Measurements from ENCODE around the gene SHF.
"Not testable (repeated sequence)": the region's sequence is repeated elsewhere in the genome, so short reads cannot be mapped to it uniquely, and the experiment has no call there.

Gene SHF, protein sequence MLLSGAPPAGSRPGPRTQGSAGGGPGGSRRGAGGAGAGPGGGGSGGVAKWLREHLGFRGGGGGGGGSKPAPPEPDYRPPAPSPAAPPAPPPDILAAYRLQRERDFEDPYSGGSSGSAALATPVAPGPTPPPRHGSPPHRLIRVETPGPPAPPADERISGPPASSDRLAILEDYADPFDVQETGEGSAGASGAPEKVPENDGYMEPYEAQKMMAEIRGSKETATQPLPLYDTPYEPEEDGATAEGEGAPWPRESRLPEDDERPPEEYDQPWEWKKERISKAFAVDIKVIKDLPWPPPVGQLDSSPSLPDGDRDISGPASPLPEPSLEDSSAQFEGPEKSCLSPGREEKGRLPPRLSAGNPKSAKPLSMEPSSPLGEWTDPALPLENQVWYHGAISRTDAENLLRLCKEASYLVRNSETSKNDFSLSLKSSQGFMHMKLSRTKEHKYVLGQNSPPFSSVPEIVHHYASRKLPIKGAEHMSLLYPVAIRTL

DNA sequence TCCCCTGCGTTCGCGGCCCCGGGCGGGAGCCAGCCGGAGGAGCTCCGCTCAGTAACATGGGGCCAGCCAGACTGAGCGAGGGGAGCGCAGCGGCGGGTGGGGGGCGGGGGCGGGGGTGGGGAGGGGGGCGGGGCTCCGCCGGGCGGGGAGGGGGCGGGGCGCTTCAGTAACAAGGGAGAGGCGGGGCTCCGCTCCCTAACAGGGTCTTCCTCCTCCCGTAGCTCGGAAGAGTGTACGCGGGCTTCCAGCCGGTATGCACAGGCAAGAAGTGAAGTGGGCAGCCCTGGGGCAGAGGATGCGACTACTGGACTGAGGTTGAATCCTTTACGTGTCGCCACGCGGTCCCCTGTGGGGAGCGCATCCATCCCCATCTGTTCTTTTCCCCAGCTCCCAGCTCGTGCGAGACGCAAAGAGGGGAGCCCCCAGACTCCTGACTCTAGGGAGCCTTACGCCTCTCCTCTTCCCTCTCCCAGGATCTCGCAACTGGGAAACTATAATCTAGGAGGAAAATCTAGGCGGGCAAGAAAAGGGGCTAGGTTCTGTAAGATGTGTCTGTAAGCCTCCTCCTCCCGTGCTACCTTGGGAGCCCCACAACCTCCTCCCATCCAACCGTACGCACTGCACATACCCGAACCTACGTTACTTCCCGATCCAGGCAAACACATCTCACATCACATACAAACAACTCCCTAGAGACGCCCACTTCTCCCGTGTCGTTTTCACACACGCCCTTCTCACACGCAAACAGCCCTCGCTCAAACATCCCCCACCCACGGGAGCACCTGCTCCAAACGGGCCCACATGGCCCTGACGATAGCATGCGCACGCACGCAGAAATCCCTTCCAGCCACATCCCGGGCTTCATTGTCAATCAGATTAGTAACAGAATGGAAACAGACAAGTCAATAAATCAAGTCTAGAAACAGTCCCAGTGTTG is at the start of gene SHF:
TSS of gene SHF (minus strand) at position 73 of the 937 bp plus-strand sequence. CDS start at position 58, 15 bp downstream.
- no peak for FAIRE-seq

DNA sequence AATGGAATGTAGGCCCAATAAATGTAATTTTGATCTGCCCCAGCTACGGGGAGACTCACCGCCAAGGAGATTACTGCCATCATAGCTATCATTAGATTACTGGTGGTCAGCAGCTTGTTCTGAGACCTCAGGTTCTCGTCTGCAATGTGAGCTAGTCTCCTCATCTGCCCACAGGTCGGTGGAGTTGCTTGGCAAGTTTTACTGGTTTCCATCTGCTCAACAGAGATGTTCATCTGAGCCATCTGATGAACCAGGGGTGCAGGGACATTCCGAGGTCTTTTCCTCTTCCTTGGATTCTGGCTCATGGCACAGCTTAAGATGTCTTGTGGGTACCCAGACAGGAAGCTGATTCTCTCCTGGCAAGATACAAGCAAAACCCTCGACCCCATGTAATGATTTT is 49.0 kb upstream of the SHF start:
- FAIRE-seq, result not testable (repeated sequence)

DNA sequence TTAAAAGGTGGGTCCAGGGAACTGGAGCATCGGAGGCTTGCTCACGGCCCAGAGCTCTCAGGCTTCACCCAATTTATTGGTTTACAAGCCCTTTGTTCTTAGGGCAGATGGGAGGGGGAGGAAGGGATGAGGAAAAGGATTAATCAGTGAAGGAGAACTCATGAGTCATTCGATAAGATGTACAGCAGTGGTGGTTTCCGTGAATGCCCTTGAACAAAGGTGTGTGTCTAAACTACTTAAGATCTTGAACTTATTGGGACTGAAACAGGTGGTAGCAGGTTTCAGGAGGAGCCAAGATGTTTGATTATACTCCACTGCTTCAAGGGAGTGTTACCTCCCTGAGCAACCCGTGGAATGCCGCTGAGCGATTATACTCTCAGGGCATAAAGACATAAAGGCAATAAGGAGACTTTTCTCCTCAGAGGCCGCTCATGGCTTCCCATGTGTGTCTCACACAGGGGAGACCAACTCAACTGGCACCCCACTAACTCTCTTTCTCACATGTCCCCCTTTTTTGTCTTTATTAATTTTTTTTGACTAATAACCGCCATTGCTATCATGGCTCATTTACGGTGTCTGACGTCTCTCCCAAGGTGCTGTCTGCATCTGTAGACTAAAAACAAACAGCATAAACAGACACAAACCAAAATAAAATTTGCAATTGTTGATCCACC is 46.9 kb upstream of the SHF start:
- no peak for FAIRE-seq

DNA sequence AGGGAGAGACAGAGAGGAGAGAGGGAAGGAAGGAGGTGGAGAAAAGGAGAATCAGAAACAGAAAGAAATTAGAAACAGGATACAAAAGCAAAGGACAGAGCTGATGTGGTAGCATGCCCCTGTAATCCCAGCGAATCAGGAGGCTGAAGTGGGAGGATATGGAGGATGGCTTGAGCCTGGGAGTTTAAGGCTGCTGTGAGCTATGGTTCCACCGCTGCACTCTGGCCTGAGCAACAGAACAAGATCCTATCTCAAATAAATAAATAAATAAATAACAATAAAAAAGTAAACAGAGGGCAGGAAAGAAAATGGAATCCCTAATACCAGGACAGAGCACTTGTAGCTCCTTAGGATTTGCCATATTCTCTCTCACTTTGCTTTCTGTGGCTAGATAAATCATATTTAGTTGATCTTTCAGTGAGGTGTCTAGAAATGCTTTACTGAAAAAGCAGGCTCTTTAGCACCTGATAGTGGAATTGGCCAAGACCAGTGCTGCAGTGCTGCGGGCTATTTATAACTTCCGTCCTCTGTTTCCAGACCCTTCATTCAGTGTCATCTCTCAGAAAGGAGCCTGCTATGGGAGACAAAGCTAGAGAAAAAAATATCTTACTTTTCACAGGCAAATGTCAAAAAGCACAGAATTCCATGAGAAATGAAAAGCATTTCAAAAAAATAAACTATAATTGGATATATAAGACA is 44.2 kb upstream of the SHF start:
- FAIRE-seq, result no peak

DNA sequence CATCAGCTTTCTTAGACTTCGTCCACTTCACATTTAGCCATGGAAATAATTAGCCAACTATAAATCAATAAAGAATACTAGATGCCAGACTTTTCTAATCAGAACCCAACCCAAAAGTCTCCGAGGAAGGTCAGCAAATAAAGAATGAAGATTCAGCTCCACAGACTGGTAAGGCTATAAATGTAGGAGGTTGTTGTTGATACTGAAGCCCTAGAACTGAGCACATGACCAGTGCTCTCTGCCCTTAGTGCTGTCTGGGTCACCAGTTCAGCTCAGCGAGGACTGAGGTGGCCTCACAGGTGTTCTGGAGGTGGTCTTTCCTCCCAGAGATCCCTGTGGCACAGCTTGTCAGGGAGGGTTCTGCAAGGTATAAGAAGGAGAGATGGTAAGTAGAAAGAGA is 43.4 kb upstream of the SHF start:
- FAIRE-seq, result no peak

DNA sequence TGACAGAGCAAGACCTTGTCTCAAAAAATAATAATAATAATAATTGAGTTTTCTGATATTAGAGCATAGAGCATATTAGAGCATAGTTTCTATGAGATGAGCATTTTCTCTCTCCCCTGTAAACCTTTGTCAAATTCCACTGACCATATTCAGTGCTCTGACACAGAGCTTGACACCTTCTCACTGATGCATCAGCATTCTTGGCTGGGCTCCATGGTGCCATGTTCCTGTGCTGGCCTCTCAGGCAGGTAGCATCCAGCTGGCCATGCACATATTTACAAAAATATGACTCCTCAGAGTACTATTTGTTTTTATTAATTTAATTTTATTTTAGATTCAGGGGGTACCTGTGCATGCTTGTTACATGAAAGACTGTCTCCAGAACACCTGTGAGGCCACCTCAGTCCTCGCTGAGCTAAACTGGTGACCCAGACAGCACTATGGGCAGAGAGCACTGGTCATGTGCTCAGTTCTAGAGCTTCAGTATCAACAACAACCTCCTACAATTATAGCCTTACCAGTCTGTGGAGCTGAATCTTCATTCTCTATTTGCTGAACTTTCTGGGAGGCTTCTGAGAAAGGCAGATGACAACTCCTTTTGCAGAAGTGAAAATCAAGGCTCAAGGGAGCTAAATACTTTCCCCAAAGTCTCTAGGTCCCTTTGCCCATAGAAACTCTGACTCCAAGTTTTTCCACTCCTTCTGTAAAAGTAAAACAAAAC is 42.6 kb upstream of the SHF start:
- FAIRE-seq, result no peak

DNA sequence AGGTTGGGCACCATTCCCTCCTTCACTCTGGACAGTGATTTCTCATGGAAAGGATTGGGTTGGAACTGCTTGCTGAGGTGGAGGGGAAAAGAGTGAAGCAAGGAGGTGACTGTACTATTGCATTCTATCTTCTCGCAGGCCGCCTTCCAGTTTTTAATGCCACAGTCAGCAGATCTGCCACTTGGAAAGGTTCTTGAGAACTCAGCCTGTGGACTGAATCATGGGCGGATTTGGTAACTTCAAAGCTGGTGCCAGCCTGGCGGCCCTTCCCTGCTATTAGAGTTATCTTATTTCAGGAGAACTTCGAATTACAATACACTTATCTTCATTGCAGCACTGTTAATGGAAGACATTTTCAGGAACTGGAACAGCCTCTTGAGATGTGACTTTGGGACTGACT is 41.2 kb upstream of the SHF start:
- no peak for FAIRE-seq

DNA sequence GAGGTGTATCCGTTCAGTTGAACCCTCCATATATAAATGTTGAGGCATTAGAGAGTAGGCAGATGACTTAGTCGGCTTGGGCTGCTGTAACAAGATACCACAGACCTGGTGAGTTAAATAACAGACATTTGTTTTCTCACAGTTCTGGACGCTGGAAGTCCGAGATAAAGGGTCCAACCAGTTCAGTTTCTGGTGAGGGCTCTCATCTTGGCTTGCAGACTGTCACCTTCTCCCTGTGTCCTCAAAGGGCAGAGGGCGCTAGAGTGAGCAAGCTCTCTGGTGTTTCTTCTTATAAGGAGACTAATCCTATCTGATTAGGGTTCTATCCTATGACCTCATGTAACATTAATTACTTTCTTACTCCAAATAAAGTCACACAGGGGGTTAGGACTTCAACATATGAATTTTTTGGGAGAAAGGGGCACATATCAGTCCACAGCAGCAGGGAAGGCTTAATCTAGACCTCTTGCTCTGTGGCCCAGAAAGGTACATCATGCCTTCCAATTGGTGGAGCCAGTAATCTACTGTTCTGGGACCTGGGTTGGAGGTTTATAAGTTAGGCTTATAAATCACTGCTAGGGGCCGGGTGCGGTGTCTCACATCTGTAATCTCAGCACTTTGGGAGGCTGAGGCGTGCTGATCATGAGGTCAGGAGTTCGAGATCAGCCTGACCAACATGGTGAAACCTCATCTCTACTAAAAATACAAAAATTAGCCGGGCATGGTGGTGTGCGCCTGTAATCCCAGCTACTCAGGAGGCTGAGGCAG is 37.9 kb upstream of the SHF start:
- FAIRE-seq, result no peak

DNA sequence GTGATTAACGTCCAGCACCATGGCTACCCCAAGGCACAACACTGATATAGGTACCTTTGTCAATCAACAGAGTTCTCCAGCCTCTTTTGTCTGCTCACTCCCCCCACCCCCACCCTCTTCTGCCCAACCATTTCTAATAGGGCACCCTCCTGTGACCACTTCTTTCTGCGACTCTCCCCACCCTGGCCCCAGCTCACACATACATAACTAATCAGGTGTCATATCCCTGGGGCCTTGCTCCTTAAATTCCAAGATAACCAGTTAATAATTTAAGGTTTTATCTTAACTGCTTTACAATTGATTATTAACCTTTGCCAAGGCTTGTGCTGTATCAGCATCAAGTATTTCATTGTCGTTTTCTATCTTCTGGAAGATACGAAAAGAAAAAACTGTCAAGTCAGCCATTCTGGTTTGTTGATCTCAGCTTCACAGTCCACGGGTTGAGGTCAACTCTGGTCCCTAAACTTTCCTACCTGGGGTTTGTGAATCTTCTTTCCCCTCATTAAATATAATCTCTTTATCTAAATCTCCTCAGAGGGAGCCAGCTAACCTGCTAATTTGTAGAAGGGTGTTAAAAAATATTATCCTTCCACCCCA is 37.0 kb upstream of the SHF start:
- no peak for FAIRE-seq

DNA sequence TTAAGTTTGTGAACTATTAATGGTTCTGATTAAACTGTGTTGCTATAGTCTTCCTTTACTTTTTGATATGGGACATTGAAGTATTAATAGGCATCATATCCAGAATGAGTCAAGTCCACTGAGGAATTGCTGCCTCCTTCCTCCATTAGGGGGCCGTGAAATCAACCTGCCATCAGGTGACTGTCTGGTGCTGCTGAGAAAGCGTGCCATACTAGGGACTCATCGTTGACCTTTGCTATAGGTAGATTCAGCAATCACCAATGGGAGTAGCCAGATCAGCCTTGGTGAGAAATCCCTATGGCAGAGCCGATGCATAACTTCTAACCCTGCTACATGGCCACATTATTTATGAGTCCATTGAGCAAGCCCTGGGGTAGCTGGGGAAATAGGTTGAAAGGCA is 34.2 kb upstream of the SHF start:
- FAIRE-seq, result no peak

DNA sequence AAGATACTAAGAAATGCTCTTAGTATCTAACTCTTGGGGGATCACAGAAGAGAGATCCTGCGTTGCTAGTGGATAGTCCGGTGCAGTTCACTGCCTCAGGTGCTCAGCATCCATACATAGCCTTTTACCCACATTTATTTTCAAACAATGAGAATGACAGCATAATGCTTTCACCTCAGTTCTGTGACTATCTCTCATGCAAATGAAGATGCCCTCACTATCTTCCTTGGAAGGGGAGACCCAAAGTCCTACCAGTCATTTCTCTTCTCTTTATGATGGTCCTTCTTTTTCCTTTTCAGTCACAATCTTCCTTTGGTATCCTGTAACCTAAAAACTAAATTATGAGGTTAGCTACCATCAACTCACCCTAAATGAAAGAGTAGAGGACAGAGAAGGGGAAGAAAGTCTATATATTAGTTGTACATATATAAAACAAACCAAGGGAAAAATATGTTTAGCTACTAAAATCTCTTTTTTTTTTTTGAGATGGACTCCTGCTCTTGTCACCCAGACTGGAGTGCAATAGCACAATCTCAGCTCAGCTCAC is 33.4 kb upstream of the SHF start:
- FAIRE-seq, result no peak

DNA sequence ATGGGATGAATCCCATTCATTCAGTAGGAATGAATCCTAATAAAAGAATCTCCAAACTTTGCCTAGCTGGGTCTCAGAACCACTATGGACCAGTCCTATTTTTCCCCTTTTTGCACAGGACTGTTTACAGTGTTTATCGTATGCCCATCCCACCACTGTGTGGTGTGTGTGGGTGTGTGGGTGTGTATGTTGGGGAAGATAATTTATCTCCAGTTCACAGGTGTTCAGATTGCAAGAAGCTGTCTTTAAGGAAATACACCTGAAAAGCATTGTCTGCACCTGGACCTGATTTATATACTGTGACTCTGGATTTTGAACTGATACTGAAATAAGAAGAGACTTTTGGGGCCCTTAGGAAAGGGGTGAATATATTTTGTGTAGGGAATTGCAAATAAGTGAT is 24.7 kb upstream of the SHF start:
- no peak for FAIRE-seq

DNA sequence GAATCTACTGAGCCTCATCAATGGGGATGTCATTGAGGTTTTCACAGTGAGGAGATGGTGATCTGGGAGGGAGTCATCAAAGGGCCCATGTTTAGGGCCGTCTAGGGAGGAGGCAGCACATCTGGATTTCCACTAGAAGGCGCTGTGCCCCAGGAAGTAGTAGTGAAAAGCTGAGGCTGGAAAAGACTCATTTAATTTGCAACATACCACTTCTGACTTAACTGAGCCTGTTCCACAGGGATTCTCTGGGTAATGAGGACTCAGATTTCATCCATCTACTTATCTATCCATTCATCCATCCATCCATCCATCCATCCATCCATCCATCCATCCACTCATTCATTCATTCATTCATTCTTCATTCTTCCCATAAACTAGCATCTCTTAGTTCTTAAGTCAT is 17.4 kb upstream of the SHF start:
- no peak for FAIRE-seq

DNA sequence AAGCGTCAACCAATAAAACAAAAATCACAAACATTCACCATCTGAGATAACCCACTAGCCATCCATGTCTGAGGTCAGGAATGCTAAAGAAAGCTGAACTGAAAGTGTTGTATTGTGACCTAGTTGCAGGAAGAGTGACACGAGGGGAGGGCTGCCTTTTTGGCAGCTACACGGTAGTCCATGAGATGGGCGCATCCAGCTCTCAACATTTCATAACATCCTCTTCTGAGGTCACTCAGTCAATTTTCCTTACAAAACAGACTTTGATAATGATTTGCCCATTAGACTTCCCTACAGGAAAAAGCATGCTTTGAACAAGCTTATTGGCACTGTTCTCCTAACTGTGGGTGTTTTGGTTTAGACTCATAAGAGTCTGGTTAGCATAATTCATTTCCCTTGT is 15.4 kb upstream of the SHF start:
- FAIRE-seq, result no peak

DNA sequence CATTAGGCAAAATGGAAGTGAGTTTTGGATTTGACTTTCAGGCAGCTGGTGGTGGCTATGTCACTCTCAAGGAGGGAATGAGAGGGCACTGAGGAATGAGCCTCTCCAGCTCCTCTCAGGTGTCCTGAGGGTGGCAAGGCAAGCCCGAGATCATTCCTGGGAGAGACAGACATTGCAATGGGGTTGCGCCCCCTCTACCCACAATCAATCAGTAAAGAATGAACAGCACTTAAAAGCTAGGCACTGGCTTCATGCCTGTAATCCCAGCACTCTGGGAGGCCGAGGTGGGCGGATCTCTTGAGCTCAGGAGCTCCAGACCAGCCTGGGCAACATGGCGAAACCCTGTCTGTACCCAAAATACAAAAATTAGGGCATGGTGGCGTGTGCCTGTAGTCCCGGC is 14.1 kb upstream of the SHF start:
- no peak for FAIRE-seq

DNA sequence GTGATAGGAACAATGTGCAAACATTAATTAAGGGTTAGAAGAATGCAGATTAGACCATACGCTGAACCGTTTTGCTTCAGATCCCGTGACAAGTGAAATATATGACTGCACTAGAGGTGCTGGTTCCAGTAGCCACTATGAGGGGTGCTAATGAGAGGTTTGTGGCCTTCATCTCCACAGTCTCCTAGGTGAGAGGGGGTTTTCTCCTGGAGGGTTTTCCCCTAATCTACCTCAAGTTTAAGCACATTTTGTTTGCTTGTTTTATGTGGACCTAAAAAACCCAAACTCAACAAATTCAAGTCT is 13.7 kb upstream of the SHF start:
- no peak for FAIRE-seq

DNA sequence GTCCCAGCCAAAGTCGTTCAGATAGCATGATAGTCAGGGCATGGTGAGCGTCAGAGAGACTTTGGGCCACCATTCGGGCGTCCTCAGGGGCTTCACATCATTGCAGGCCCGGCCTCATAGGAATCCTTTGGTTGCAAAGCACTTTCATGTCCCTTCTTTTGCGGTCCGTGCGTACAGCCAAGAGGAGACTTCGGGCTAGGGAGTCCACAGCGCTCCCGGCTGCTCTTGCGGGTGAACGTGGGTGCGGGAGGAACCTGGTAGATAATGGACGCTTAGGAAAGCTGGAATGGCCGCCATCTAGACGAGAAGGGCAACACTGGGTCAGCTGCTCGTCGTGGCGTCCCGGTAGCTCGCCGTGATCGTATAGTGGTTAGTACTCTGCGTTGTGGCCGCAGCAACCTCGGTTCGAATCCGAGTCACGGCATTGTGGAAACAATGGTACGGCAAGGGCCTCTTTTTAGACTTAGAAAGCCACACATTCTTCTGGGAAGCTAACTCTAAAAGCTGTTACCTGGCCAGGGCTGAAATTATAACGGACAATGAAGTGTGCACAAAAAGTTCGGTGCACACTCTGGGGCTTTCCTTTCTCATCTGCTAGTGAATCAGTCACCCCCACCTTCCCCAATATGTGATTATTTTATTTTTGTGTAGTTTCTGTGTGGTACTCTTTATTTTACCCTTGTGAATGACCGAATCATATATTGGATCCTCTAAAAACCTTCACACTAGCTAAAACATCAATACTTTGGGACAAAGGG is 13.2 kb upstream of the SHF start:
- no peak for FAIRE-seq

DNA sequence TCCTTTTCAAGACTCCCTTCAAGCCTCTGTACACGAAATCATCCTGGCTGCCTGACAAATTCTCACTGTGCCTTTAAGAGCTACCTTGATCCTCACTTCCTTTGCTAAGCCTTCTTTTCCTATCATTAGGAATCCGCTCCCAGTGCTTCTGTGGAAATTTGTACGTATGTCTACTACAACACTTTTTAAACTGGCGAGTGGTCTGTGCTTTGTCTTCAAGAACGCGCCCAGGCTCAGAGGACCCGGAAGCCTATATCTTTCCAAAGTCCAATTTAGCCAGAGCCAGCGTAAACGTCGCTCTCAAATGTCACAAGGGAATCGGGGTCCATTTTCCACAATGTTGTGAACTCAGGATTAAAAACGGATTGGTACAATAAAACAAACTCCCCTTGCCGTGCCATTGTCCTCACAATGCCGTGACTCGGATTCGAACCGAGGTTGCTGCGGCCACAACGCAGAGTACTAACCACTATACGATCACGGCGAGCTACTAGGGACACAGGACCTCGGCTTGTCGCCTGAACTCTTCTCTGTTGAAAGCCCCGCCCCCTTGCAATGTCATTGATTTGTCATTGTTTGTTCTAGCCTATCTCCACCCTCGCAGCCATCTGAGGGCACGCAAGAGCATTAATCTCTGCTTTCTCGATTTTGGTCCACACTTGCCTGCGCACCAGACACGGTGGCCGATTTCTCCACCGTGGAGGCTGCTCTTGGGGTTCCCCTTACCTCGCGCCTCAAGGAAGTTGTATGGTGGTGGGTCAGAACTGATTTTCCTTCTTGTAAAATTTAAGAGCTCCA is 12.4 kb upstream of the SHF start:
- peak; percentile 95 for FAIRE-seq
